Measurements from ENCODE around the gene MTMR10.

MTMR10 gene

GRCh38 chr15:30991255-30992235 lies at the start of gene MTMR10:
TSS of gene MTMR10 (minus strand) at chr15:30991628. CDS start at chr15:30991506, 122 bp downstream.
- peak; percentile 59 for DNase-seq (ENCODE audit: low spot score)

GRCh38 chr15:31040611-31041010 lies 49.2 kb upstream of the MTMR10 start:
- DNase-seq (ENCODE audit: low spot score), result no peak

GRCh38 chr15:31039961-31040360 lies 48.5 kb upstream of the MTMR10 start:
- no peak for DNase-seq (ENCODE audit: low spot score)

- no peak for DNase-seq (ENCODE audit: low spot score)
Measured at GRCh38 chr15:31037731-31038477, 46.5 kb upstream of the MTMR10 start.

DNA sequence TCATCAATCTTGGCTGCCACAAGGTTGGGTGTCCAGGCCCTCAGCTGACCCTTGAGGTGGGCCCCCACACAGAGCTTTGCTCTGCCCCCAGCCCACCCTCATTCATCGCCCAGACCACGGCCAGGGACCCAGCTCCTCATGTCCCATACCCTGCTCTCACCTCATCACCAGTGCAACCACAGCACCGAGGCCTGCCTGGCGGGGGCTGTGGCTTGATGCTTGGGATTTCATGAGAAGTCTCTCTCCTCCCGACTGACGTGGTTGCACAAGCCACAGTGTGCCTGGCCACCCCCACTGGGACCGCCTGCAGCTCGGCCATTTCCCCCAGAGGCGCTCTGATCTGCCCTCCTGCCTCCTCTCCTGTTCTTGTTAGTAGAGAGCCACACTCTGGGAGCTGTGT lies 45.4 kb upstream of the MTMR10 start:
- no peak for DNase-seq (ENCODE audit: low spot score)

- DNase-seq (ENCODE audit: low spot score), result no peak
Measured at GRCh38 chr15:31035610-31036009, 44.2 kb upstream of the MTMR10 start.

DNA sequence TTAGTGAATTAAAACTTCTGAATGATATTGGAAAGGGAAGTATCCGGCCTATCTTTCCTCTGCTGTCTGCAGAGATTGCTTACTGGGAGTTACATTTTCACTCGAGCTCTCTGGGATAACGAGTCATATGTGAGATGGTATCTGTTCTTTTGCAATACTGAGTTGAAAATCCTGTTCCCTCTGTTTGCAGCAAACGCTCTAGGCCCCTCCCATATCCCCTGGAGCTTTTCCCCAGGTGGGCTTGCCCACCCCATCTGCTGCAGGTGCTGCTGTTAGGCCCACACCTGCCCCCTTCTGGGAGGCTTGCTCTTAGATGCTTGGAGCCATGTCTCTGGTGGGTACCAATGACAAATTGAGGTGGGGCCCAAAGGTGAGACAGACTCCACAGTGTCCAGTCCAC lies 42.7 kb upstream of the MTMR10 start:
- no peak for DNase-seq (ENCODE audit: low spot score)

DNA sequence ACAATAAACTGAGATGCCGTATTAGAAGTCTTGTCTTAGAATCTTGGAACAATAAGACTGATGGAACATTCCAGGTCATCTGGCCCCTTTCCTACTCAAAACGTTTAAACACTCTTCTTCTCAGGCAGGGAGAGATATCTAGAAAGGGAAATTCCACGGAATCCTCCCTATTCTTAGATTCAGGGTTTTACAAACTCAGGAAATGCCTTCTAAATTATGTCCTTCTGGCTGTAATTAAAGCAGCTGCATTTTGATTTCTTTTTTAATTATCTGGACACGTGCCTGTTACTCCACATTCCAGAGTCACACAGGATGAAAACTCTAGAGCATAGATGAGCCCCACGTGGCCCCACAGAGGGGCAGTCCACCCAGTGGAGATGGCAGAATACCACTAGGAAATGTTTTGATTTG lies 41.5 kb upstream of the MTMR10 start:
- DNase-seq (ENCODE audit: low spot score), result no peak

- no peak for DNase-seq (ENCODE audit: low spot score)
Measured at GRCh38 chr15:31031471-31032067, 40.1 kb upstream of the MTMR10 start.

DNA sequence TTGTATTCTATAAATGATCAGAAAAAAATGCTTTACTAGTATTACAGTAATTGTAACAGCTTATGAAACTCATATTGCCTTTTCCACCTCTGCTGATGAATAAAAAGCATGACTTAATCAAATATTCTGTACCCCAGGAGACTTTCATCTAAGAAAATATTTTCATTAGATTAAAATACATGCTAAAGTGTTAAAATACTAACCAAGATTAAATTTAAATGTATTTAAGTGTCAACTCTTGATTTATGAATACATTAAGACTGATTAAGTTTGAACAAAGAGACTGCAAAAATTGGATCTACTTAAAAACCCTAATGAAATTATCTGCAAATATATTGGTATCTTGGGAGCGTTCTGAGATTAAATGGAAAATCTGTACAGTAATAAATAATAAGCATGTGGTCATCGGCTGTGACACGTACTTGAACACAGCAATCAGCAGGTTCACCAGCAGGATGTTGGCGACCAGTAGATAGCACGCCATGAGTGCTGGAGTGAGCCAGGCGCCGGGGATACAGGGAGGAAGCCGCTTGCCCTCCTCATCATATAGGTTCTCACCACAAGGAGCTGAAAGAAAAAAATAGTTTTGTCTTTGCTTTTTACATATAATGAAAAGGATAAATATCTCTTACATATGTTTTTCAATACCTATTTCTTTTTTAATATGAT lies 36.6 kb upstream of the MTMR10 start:
- no peak for DNase-seq (ENCODE audit: low spot score)

GRCh38 chr15:31025996-31026395 lies 34.6 kb upstream of the MTMR10 start:
- no peak for DNase-seq (ENCODE audit: low spot score)

DNA sequence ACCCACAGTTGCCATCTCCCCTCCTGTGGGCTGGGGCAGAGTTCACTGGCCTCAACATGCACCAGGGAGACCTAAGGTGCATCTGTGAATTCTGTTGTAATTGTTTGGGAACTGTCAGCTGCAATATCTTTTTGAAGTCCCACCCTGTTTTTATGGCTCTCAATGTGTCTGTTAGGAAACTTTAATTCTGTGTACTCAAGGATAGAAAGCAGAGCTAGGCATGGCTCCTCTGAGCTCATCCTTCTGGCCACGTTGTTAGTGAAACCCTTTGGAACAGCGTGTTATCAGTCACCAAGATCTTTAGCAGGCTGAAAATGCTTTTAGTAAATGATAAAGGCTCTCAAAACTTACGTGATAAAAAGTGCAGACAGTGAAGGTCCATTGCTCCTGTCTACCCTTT lies 33.6 kb upstream of the MTMR10 start:
- DNase-seq (ENCODE audit: low spot score), result no peak

- no peak for DNase-seq (ENCODE audit: low spot score)
Measured at GRCh38 chr15:31024330-31024729, 32.9 kb upstream of the MTMR10 start.

DNA sequence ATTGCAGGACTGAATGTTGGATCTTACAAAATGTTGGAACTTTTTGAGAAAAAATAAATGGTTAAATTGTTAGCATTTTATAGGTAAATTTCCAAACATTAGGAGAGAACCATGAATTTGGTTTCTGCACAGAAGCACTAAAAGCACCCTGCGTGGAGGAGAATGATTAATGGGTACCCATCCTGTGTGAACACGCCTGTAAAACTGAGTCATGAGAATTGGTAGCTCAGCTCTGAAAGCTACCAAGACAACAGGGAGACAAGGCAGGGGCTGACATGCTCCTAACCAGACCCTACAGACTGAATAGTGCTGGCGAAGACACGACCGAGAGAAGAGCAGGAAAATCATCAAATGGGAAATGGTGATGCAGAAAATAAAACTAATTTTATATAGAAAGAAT lies 32.4 kb upstream of the MTMR10 start:
- DNase-seq (ENCODE audit: low spot score), result no peak

GRCh38 chr15:31021067-31021665 lies 29.7 kb upstream of the MTMR10 start:
- DNase-seq (ENCODE audit: low spot score), result no peak

GRCh38 chr15:31020542-31020941 lies 29.1 kb upstream of the MTMR10 start:
- no peak for DNase-seq (ENCODE audit: low spot score)

DNA sequence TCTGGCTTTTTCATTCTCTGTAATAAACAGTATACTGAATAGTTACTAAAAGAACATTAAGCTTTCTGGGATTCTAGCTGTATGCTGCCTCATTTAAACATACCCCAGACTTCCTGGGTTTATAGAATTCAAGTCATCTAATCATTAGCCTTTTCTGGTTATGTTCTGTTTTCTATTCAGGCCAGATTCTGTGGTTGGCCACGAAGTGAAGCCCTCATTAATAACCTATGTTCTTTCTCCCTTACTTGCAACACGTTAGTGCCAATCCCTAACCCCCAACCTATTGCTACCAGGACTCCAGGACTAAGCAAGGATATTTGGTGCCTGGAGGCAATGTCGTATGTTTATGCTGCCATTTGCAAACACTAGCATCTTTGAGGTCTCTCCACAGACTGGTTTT lies 28.6 kb upstream of the MTMR10 start:
- DNase-seq (ENCODE audit: low spot score), result no peak

GRCh38 chr15:31017311-31017710 lies 25.9 kb upstream of the MTMR10 start:
- DNase-seq (ENCODE audit: low spot score), result no peak

GRCh38 chr15:31016446-31016915 lies 25.1 kb upstream of the MTMR10 start:
- no peak for DNase-seq (ENCODE audit: low spot score)

DNA sequence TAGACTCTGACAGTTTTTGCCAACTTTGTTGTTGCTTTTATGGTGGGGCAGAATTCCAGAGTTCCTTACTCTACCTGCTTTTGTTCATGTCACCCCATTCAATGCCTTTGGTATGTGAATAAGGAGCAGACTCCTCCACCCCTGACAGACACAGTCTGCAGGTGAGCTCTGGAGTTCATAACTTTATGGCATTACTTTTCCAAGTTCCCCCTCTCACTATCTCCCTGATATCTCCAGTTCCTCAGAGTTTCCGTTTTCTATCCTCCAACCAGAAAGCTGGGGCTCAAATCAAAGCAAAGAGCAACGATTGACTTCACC lies 23.1 kb upstream of the MTMR10 start:
- DNase-seq (ENCODE audit: low spot score), result no peak

DNA sequence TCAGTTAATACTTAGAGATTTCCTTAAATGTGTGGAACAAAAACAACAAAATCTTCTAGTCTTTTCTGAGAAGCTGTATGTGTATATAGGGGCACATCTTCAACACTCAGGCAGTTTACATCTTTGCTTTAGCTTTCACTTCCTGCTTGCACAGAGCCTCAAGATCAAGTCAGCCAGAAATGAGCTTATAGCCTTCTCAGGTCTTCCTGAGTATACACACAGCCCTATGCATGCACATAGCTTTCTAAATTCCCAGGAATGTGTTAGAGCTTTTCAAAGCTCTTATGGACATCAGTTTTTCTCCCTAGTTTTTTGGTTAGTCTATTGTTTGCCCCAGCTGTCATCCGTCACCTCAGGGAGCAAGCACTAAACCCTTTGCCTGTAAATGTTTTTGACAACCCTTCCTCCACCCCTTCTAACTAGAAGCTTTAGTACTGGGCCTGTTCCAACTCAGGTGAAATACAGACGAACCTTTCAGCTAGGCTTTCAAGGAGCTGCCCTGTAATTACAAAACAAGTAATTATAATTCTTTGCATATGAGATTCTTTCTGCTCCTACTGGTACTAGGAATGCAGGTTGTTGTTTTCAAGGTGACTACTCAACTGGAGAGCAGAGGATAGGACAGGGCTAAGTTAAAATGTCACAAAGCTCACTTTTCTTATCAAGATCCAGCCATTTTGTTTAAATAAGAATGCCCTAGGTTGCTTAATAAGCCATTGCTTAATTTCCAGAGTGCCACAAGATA lies 22.6 kb upstream of the MTMR10 start:
- no peak for DNase-seq (ENCODE audit: low spot score)

All from pons (tissue), 1 donor.